ENCODE results near the gene PLEKHG2.
"Not testable (repeated sequence)": the region's sequence is repeated elsewhere in the genome, so short reads cannot be mapped to it uniquely, and the experiment has no call there.

PLEKHG2 gene

GRCh38 chr19:39412100-39412866 lies at the start of gene PLEKHG2:
TSS of gene PLEKHG2 (plus strand) at chr19:39412669. CDS start at chr19:39414087, 1,418 bp downstream.
- DNase-seq (ENCODE audit: low spot score): peak; percentile 99

- no peak for DNase-seq (ENCODE audit: low spot score)
Observed at GRCh38 chr19:39362682-39363657, 49.5 kb upstream of the PLEKHG2 start.

- no peak for DNase-seq (ENCODE audit: low spot score)
Observed at GRCh38 chr19:39363901-39364457, 48.5 kb upstream of the PLEKHG2 start.

GRCh38 chr19:39365531-39365930 lies 46.9 kb upstream of the PLEKHG2 start:
- no peak for DNase-seq (ENCODE audit: low spot score)

GRCh38 chr19:39369200-39369599 lies 43.3 kb upstream of the PLEKHG2 start:
- DNase-seq (ENCODE audit: low spot score): no peak

- DNase-seq (ENCODE audit: low spot score): no peak
Observed at GRCh38 chr19:39370735-39371134, 41.7 kb upstream of the PLEKHG2 start.

- DNase-seq (ENCODE audit: low spot score): no peak
Observed at GRCh38 chr19:39372047-39372802, 40.2 kb upstream of the PLEKHG2 start.

GRCh38 chr19:39372941-39373340 lies 39.5 kb upstream of the PLEKHG2 start:
- DNase-seq (ENCODE audit: low spot score): no peak

- DNase-seq (ENCODE audit: low spot score): no peak
Observed at GRCh38 chr19:39375929-39376328, 36.5 kb upstream of the PLEKHG2 start.

- no peak for DNase-seq (ENCODE audit: low spot score)
Observed at GRCh38 chr19:39377373-39378362, 34.8 kb upstream of the PLEKHG2 start.

GRCh38 chr19:39379366-39379765 lies 33.1 kb upstream of the PLEKHG2 start:
- not testable (repeated sequence) for DNase-seq (ENCODE audit: low spot score)

GRCh38 chr19:39379865-39380396 lies 32.5 kb upstream of the PLEKHG2 start:
- DNase-seq (ENCODE audit: low spot score): no peak

GRCh38 chr19:39380521-39381502 lies 31.7 kb upstream of the PLEKHG2 start:
- no peak for DNase-seq (ENCODE audit: low spot score)

- no peak for DNase-seq (ENCODE audit: low spot score)
Observed at GRCh38 chr19:39381910-39382611, 30.4 kb upstream of the PLEKHG2 start.

- DNase-seq (ENCODE audit: low spot score): no peak
Observed at GRCh38 chr19:39382991-39383828, 29.3 kb upstream of the PLEKHG2 start.

- no peak for DNase-seq (ENCODE audit: low spot score)
Observed at GRCh38 chr19:39384839-39385568, 27.5 kb upstream of the PLEKHG2 start.

Measured in activated CD4-positive, alpha-beta T cell treated with anti-CD3 and anti-CD28 coated beads, Interleukin-2, Interleukin-4, amounts not matched to agents 100 ng/mL and 50 ng/mL, durations not matched to agents 16 hours and 8 hours (primary cell).